CD4-positive, alpha-beta T cell treated with Interferon alpha-2 for 1 hour (primary cell): ENCODE data around the gene BST2.
"Not testable (repeated sequence)": the region's sequence is repeated elsewhere in the genome, so short reads cannot be mapped to it uniquely, and the experiment has no call there.

Source experiments
- DNase-seq, 2 donors: peaks; one replicate each; pipeline ENCODE4 v3.0.0-alpha.2; 2020 to 2022

The BST2 gene

DNA sequence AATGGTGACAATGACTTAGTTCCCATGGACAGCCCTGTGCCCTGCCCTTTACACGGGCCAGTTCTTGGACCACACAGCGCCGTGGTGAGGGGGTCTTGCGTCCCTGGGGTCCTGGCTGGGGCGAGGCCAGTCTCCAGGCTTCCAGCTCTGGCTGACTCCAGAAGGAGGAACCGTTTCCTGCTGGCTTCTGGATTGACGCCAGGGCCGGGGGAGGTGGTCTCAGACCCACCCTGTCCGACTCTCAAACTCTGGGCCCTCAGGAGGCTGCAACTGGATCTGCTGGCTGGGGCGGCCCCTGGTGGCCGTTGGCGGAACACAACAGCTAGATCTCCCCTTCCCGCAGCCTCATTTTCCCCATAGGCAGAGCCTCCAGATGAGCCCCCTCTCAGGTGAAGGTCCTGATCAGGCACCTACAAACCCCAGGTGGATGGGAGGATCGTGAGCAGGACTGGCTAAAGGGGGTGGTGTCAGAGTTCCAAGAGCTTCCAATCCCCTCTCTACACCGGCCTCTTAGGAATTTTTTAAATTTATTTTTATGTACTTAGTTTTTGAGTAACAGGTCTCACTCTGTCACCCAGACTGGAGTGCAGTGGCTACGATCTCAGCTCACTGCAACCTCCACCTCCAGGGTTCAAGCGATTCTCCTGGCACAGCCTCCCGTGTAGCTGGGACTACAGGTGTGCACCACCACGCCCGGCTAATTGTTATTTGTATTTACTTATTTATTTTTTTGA lies 19.4 kb downstream of the BST2 start:
- DNase-seq, result peak; percentile 57 to 68

DNA sequence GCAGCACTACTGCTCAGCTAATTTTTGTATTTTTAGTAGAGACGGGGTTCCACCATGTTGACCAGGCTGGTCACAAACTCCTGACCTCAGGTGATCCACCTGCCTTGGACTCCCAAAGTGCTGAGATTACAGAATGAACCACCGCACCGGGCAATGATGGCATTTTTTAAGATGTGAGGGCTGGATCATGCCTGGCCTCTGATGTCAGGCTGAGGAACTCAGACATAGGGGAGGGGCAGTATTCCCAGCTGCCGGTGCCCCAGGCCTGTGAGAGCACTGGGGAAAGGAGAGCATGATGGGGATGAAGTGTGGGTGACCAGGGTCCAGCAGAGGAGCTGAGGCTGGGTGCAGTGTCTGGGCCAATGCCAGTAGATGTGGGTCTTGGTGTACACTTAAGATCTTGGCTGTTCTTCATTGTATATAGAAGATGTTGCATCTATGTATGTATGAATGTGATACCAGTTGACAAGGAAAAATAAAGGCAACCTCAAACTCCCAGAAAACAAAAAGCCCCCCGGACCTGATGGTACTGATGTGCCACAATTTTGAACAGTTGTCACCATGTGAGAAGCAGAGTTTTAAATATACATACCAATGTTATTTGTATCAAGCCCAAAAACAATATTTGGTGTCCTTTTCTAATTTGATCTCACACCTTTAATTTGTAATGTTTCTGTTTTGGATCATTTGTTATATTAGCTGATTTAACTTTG lies 24.8 kb downstream of the BST2 start:
- DNase-seq, result no peak

GRCh38 chr19:17379221-17379631 lies 26.2 kb downstream of the BST2 start:
- no peak for DNase-seq

DNA sequence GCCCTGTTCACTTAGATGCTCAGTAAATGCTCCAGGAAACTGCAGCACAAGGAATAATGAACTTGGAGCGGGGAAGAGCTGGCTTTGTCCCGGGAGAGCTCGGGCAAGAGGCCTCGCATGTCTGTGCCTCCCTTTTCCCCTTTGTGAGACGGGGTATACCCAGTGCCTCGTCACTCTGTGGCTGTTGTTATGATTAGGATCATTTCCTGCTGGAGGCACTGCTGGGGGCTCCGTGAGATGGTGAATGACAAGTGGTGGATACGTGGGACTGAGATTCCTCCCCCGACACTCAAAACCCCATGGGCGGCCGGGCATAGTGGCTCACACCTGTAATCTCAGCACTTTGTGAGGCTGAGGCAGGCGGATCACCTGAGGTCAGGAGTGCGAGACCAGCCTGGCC lies 27.2 kb downstream of the BST2 start:
- DNase-seq, result no peak

- DNase-seq, result no peak
Observed at GRCh38 chr19:17376935-17377600, 28.4 kb downstream of the BST2 start, which contains the start of gene PLVAP. Gene PLVAP, minus strand, starts transcription at chr19:17377342. Its CDS starts 54 bp downstream, at chr19:17377288.

- DNase-seq, result no peak
Observed at GRCh38 chr19:17370026-17370587, 35.3 kb downstream of the BST2 start.

GRCh38 chr19:17365361-17365760 lies 40.1 kb downstream of the BST2 start:
- no peak for DNase-seq

DNA sequence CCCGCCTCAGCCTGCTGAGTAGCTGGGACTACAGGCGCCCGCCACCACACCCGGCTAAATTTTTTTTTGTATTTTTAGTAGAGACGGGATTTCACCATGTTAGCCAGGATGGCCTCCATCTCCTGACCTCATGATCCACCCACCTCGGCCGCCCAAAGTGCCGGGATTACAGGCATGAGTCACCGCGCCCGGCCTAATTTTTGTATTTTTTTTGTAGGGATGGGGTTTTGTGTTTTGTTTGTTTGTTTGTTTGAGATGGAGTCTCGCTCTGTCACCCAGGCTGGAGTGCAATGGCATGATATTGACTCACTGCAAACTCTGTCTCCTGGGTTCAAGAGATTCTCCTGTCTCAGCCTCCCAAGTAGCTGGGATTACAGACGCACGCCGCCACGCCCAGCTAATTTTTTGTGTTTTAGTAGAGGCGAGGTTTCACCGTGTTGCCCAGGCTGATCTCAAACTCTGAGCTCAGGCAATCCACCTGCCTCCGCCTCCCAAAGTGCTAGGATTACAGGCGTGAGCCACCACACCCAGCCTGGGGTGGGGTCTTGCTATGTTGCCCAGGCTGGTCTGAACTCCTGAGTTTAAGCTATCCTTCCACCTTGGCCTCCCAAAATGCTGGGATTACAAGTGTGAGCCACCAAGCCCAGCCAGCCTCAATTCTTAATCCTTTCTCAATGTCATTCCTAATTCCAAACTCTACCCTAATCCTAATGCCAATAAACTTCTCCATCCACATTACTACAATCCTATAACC lies 41.4 kb downstream of the BST2 start:
- DNase-seq, result not testable (repeated sequence)

- no peak for DNase-seq
Observed at GRCh38 chr19:17359905-17360800, 45.3 kb downstream of the BST2 start.

- no peak for DNase-seq
Observed at GRCh38 chr19:17358395-17358794, 47.0 kb downstream of the BST2 start.

DNA sequence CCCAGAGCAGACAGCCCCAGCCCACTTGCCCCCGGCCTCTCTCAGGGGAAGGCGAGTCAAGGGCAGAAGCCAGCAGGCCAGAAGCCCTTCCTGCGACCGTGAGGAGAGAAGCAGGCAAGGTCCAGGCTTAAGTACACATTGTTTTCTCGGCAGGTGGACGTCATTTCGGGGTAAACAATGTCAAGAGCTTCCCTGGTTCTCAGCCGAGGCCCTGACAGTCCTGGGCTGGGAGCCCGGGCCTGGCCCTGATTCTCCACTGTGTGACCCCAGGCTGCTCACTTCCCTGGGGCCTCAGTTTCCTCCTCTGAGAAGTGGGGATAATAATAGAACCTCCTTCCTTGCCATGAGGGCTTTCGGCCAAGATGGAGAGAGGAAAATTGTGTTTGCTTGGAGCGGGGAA lies 47.7 kb downstream of the BST2 start:
- DNase-seq, result no peak

DNA sequence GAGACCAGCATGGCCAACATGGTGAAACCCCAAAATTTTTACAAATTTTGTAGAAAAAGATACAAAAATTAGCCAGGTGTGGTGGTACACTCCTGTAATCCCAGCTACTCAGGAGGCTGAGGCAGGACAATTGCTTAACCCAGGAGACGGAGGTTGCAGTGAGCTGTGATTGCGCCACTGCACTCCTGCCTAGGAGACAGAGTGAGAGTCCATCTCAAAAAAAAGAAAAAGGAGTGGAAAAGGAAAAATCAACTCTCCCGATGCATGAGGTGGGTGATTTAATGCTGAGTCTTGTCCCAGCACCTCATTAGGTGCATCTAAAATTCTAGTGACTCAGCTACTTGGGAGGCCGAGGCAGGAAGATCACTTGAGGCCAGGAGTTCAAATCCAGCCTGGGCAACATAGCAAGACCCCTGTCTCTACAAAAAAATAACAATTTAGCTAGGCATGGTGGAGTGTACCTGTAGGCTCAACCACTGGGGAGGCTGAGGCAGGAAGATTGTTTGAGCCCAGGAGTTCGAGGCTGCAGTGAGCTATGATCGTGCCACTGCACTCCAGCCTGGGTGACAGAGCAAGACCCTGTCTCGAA lies 48.3 kb downstream of the BST2 start:
- no peak for DNase-seq

DNA sequence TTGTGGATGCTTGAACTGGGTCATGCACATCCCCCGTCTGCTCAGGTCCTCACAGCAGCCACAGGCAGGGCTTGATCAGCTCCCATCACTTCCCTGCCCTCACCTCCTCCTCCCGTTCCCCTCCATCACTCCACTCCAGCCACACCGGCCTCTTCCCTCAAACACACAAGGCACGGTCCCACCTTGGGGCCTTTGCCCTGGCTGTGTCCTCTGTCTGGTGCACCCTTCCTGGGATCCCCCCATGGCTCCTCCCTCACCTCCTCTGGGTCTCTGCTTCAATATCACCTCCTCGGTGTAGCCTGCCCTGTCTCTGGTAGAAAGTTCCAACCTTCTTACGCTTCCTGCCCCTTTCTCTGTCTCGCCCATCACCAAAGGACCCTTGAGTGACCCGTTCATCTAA lies 52.0 kb downstream of the BST2 start:
- DNase-seq, result no peak
